CD14-positive monocyte (primary cell): ENCODE results near the gene ARL14EP. TPM values are rescaled to one million over a fixed set of nuclear protein-coding genes. Genes with fewer than 3 reads are reported as not detected.

Source experiments
- DNase-seq, 3 donors: peaks; one replicate each; pipeline ENCODE4 v3.0.0-alpha.2; 2011 to 2022
- H2AFZ ChIP-seq: 2 replicates; pipeline ENCODE4 v1.6.0; 2012; ENCODE audit warnings: mild to moderate bottlenecking, low read depth, low read length, inconsistent platforms; ENCODE audit not compliant: insufficient read depth, poor library complexity, severe bottlenecking
- H3K27ac ChIP-seq, 2 donors: 1 replicate in 1 of 2; 2 replicates in 1 of 2; pipeline ENCODE4 v1.5.1; 2012 to 2013; ENCODE audit warnings: low read length in 2 of 2, control low read depth in 1 of 2, inconsistent platforms in 1 of 2, low read depth in 1 of 2, mild to moderate bottlenecking in 1 of 2
- H3K27me3 ChIP-seq, 2 donors: one replicate each; pipeline versions ENCODE4 v1.6.0 to v1.6.1; 2011 to 2013; ENCODE audit warnings: low read length in 2 of 2; ENCODE audit not compliant: control insufficient read depth in 2 of 2, insufficient read depth in 2 of 2
- H3K36me3 ChIP-seq, 2 donors: replicated peaks in 1 of 2; 1 replicate in 1 of 2; 2 replicates in 1 of 2; pipeline versions ENCODE4 v1.5.1 to v1.6.1; 2012 to 2013; ENCODE audit warnings: low read length in 2 of 2, control low read depth in 1 of 2, inconsistent platforms in 1 of 2, mild to moderate bottlenecking in 1 of 2; ENCODE audit not compliant: insufficient read depth in 2 of 2, control insufficient read depth in 1 of 2
- H3K4me1 ChIP-seq, 2 donors: 1 replicate in 1 of 2; 2 replicates in 1 of 2; pipeline versions ENCODE4 v1.5.1 to v1.6.1; 2012 to 2013; ENCODE audit warnings: low read length in 2 of 2, control low read depth in 1 of 2, inconsistent platforms in 1 of 2, mild to moderate bottlenecking in 1 of 2, moderate library complexity in 1 of 2; ENCODE audit not compliant: insufficient read depth in 2 of 2, control insufficient read depth in 1 of 2
- H3K4me2 ChIP-seq: replicated peaks from 2 replicates; pipeline ENCODE3; 2012; ENCODE audit warnings: low read length, moderate library complexity, mild to moderate bottlenecking; ENCODE audit not compliant: poor library complexity, severe bottlenecking; ENCODE audit errors: extremely low read depth
- H3K4me3 ChIP-seq, 3 experiments: fragments of 200-600 bp in 1 of 3; sonication (generic) in 1 of 3; replicated peaks in 1 of 3; 1 replicate in 2 of 3; 2 replicates in 1 of 3; pipeline ENCODE4 v1.5.1; 2011 to 2013; ENCODE audit warnings: low read length in 3 of 3, mild to moderate bottlenecking in 3 of 3, control low read depth in 2 of 3, low read depth in 2 of 3, inconsistent platforms in 1 of 3, moderate library complexity in 1 of 3
- H3K79me2 ChIP-seq: 2 replicates; pipeline ENCODE4 v1.6.0; 2012; ENCODE audit warnings: mild to moderate bottlenecking, control low read depth, inconsistent platforms, low read length, moderate library complexity; ENCODE audit not compliant: insufficient read depth
- H3K9ac ChIP-seq: 2 replicates; pipeline ENCODE4 v1.6.0; 2017; ENCODE audit warnings: low read length, mild to moderate bottlenecking; ENCODE audit not compliant: insufficient read depth, poor library complexity, severe bottlenecking
- H3K9me3 ChIP-seq, 2 donors: replicated peaks in 1 of 2; 1 replicate in 1 of 2; 2 replicates in 1 of 2; pipeline versions ENCODE4 v1.5.1 to v1.6.1; 2012 to 2013; ENCODE audit warnings: low read length in 2 of 2, control low read depth in 1 of 2; ENCODE audit not compliant: control insufficient read depth in 1 of 2, insufficient read depth in 1 of 2
- H4K20me1 ChIP-seq: 2 replicates; pipeline ENCODE4 v1.6.0; 2012; ENCODE audit warnings: mild to moderate bottlenecking, low read length, control low read depth, moderate library complexity; ENCODE audit not compliant: insufficient read depth
- H3K27ac Mint-ChIP-seq, 7 donors: one replicate each; pipeline ENCODE4 v1.8.0; 2020; ENCODE audit warnings: mild to moderate bottlenecking in 7 of 7, mixed read lengths in 7 of 7, moderate library complexity in 6 of 7, inconsistent platforms in 2 of 7
- H3K27me3 Mint-ChIP-seq, 3 donors: one replicate each; pipeline ENCODE4 v1.8.0; 2021 to 2022; ENCODE audit warnings: low read depth in 3 of 3, mild to moderate bottlenecking in 3 of 3, mixed read lengths in 3 of 3, moderate library complexity in 3 of 3, inconsistent platforms in 1 of 3
- H3K36me3 Mint-ChIP-seq, 2 donors: one replicate each; pipeline ENCODE4 v1.8.0; 2020; ENCODE audit warnings: mixed read lengths in 2 of 2, inconsistent platforms in 1 of 2, mild to moderate bottlenecking in 1 of 2
- H3K4me1 Mint-ChIP-seq: one replicate; pipeline ENCODE4 v1.8.0; 2020; ENCODE audit warnings: mild to moderate bottlenecking, mixed read lengths
- H3K4me3 Mint-ChIP-seq, 2 donors: one replicate each; pipeline ENCODE4 v1.8.0; 2020; ENCODE audit warnings: mild to moderate bottlenecking in 2 of 2, mixed read lengths in 2 of 2, moderate library complexity in 1 of 2
- H3K9me3 Mint-ChIP-seq, 7 donors: one replicate each; pipeline ENCODE4 v1.8.0; 2020 to 2022; ENCODE audit warnings: mixed read lengths in 7 of 7, mild to moderate bottlenecking in 6 of 7, moderate library complexity in 6 of 7, inconsistent platforms in 2 of 7
- WGBS: methylation state at CpG from one replicate; pipeline ENCODE4 v1.1.5; 2013; ENCODE audit warnings: missing lambda C conversion rate; ENCODE audit not compliant: insufficient coverage; 5-methylcytosine and 5-hydroxymethylcytosine counted together
- intact Hi-C, 2 donors: fragments of 100-400 bp; cut with micrococcal nuclease; formaldehyde crosslinking; loops; one replicate each; pipeline versions ENCODE4 v1.15.0 to v1.15.1; 2023
- polyA plus RNA-seq, 3 donors: library from polyadenylated mRNA; depleted of rRNA in 1 of 3; unstranded in 2 of 3; stranded (reverse) in 1 of 3; fragments of 300-500 nt in 2 of 3; fragments of >200 nt in 1 of 3; fragmentation: Illumina TruSeq in 2 of 3; gene quantifications; 1 replicate in 2 of 3; 2 replicates in 1 of 3; pipeline ENCODE4 v1.2.3, GENCODE V29; 2012 to 2021
- TF ChIP-seq, protein P1 (sequence below): fragments of 200-600 bp; IDR thresholded peaks from one replicate; pipeline ENCODE4 v1.8.0; 2022; ENCODE audit warnings: antibody characterized with exemption, mild to moderate bottlenecking

The ARL14EP gene
- polyA plus RNA-seq, 3 donors, result 9.9 to 32.2 (median 21.2) TPM

GRCh38 chr11:30368394-30368793 is 45.5 kb downstream of the ARL14EP start:
- H3K4me3 Mint-ChIP-seq, result no peak overlapping the region
- intact Hi-C loops, result no loop called here
- no peaks in the 10 kb centered on the region for H3K36me3 Mint-ChIP-seq
- no peak overlapping the region for H3K4me3 ChIP-seq
- no peaks in the 10 kb centered on the region for H3K79me2 ChIP-seq
- H2AFZ ChIP-seq, result no peak overlapping the region
- no peaks in the 10 kb centered on the region for H3K27me3 ChIP-seq
- peaks cover 0 to 2% (median 0%) of the 10 kb centered on the region in 3 donors for H3K27me3 Mint-ChIP-seq
- peaks cover 0 to 8% (median 3%) of the 10 kb centered on the region in 7 donors for H3K9me3 Mint-ChIP-seq
- no peak overlapping the region for H3K9ac ChIP-seq
- H3K4me1 ChIP-seq, result no peaks in the 10 kb centered on the region
- TF ChIP-seq, protein P1, sequence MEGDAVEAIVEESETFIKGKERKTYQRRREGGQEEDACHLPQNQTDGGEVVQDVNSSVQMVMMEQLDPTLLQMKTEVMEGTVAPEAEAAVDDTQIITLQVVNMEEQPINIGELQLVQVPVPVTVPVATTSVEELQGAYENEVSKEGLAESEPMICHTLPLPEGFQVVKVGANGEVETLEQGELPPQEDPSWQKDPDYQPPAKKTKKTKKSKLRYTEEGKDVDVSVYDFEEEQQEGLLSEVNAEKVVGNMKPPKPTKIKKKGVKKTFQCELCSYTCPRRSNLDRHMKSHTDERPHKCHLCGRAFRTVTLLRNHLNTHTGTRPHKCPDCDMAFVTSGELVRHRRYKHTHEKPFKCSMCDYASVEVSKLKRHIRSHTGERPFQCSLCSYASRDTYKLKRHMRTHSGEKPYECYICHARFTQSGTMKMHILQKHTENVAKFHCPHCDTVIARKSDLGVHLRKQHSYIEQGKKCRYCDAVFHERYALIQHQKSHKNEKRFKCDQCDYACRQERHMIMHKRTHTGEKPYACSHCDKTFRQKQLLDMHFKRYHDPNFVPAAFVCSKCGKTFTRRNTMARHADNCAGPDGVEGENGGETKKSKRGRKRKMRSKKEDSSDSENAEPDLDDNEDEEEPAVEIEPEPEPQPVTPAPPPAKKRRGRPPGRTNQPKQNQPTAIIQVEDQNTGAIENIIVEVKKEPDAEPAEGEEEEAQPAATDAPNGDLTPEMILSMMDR, result no peak
- H3K4me1 Mint-ChIP-seq, result no peaks in the 10 kb centered on the region
- DNase-seq, result no peak
- H4K20me1 ChIP-seq, result no peaks in the 10 kb centered on the region
- peaks cover 0 to 4% of the 10 kb centered on the region in 2 donors for H3K9me3 ChIP-seq
- no peaks in the 10 kb centered on the region for H3K36me3 ChIP-seq
- WGBS, result 86% methylated on average over 1 of the region's 4 CpGs
- no peak overlapping the region for H3K27ac ChIP-seq
- no peak overlapping the region for H3K27ac Mint-ChIP-seq
- no peak overlapping the region for H3K4me2 ChIP-seq

DNA sequence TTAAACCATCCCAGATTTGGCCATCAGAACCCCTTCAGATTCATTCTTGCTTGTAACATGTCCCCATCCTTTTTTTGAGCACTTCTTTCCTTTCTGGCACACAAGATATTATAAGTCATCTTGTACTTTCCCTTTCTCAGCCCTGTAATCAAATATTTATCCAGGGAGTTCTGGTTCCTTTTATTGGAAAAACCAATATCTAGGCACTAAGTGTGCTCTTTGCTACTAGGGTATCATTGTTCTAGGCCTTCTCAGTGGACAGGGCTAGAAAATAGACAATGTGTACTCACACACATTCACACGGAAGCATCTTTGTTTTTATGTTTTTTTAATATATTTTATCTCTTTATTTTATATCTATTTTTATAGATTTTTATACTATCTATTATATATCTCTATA is 47.3 kb downstream of the ARL14EP start:
- Mint-ChIP-seq H3K27ac (no peak overlapping the region), H3K9me3 (peaks cover 0 to 8% (median 3%) of the 10 kb centered on the region in 7 donors), H3K36me3 (no peaks in the 10 kb centered on the region), H3K4me3 (no peak overlapping the region), H3K27me3 (peaks cover 0 to 2% (median 0%) of the 10 kb centered on the region in 3 donors), H3K4me1 (no peaks in the 10 kb centered on the region)
- H3K27me3 ChIP-seq, result no peaks in the 10 kb centered on the region
- no peaks in the 10 kb centered on the region for H3K4me1 ChIP-seq
- no peaks in the 10 kb centered on the region for H3K36me3 ChIP-seq
- H4K20me1 ChIP-seq, result no peaks in the 10 kb centered on the region
- intact Hi-C loops, result no loop called here
- no peaks in the 10 kb centered on the region for H3K79me2 ChIP-seq
- H3K4me2 ChIP-seq, result no peak overlapping the region
- TF ChIP-seq, protein P1, result no peak
- no peak overlapping the region for H3K4me3 ChIP-seq
- no peak overlapping the region for H2AFZ ChIP-seq
- WGBS, result no CpG with 5 or more reads among the region's 1 CpG
- peaks cover 0 to 4% of the 10 kb centered on the region in 2 donors for H3K9me3 ChIP-seq
- no peak for DNase-seq
- H3K9ac ChIP-seq, result no peak overlapping the region
- no peak overlapping the region for H3K27ac ChIP-seq
